Calu3 (cell line): ENCODE measurements around the gene RELCH. TPM values are rescaled to one million over a fixed set of nuclear protein-coding genes. Genes with fewer than 3 reads are reported as not detected.

ENCODE experiments used
- BruUV-seq: library from RNA; stranded (reverse); fragments of 400-500 nt; replicated peaks from 2 replicates; lab custom pipeline; 2021; lab: Mats Ljungman, UMichigan
- CTCF ChIA-PET: fragments of 300-600 bp; sonication (Branson Sonifier 250); formaldehyde crosslinking; loops from one replicate; lab custom pipeline; 2022; ENCODE audit warnings: antibody characterized with exemption; lab: Charles Lee
- DNase-seq: peaks from one replicate; pipeline ENCODE4 v3.0.0; 2022
- H3K27ac Mint-ChIP-seq: one replicate; pipeline ENCODE4 v1.8.0; 2022; ENCODE audit warnings: mixed read lengths; ENCODE audit not compliant: unreplicated experiment
- H3K27me3 Mint-ChIP-seq: one replicate; pipeline ENCODE4 v1.8.0; 2022; ENCODE audit warnings: mixed read lengths; ENCODE audit not compliant: unreplicated experiment
- H3K36me3 Mint-ChIP-seq: one replicate; pipeline ENCODE4 v1.8.0; 2022; ENCODE audit warnings: mild to moderate bottlenecking, moderate library complexity, mixed read lengths; ENCODE audit not compliant: insufficient read depth, unreplicated experiment
- H3K4me1 Mint-ChIP-seq: one replicate; pipeline ENCODE4 v1.8.0; 2022; ENCODE audit warnings: mild to moderate bottlenecking, low read depth, mixed read lengths; ENCODE audit not compliant: unreplicated experiment
- H3K4me3 Mint-ChIP-seq: one replicate; pipeline ENCODE4 v1.8.0; 2022; ENCODE audit warnings: mild to moderate bottlenecking, low read depth, moderate library complexity, mixed read lengths; ENCODE audit not compliant: unreplicated experiment
- H3K9me3 Mint-ChIP-seq: one replicate; pipeline ENCODE4 v1.8.0; 2022; ENCODE audit warnings: low read depth, mixed read lengths; ENCODE audit not compliant: unreplicated experiment
- CTCF ChIP-seq: fragments of 200-600 bp; IDR thresholded peaks from one replicate; pipeline ENCODE4 v1.8.0; 2022; ENCODE audit warnings: antibody characterized with exemption; ENCODE audit not compliant: unreplicated experiment
- intact Hi-C: fragments of 100-400 bp; cut with micrococcal nuclease; formaldehyde crosslinking; loops from one replicate; pipeline ENCODE4 v1.10.0; 2022; ENCODE audit not compliant: unreplicated experiment
- total RNA-seq: library from RNA; stranded (reverse); gene quantifications from 2 replicates; pipeline ENCODE4 v1.2.3, GENCODE V29; 2022

Gene RELCH
- total RNA-seq, 1 experiment from 2014 or later: 54.5 TPM

- Mint-ChIP-seq H3K36me3 (peaks cover 15% of the 10 kb centered on the region), H3K27me3 (no peaks in the 10 kb centered on the region), H3K4me3 (no peak overlapping the region), H3K27ac (no peak overlapping the region), H3K4me1 (peaks cover 8% of the 10 kb centered on the region), H3K9me3 (no peaks in the 10 kb centered on the region)
- no peak for DNase-seq
- intact Hi-C loops: no loop called here
- no peak for TF ChIP-seq CTCF
- CTCF ChIA-PET: interaction anchor here (0.6 to 0.7 kb wide), 2 partner anchors 10 to 1810 kb away, joined by 3 read pairs; no protein-coding TSS in a partner anchor
- BruUV-seq: no TSS peak
Observed at GRCh38 chr18:62279561-62279960, 92.5 kb downstream of the RELCH start.

GRCh38 chr18:62280058-62280457 is 93.0 kb downstream of the RELCH start:
- intact Hi-C loops: no loop called here
- H3K4me1 Mint-ChIP-seq: peaks cover 8% of the 10 kb centered on the region
- TF ChIP-seq CTCF: no peak
- no TSS peak for BruUV-seq
- no peak overlapping the region for H3K27ac Mint-ChIP-seq
- H3K4me3 Mint-ChIP-seq: no peak overlapping the region
- no peak for DNase-seq
- no peaks in the 10 kb centered on the region for H3K9me3 Mint-ChIP-seq
- H3K36me3 Mint-ChIP-seq: peaks cover 15% of the 10 kb centered on the region
- CTCF ChIA-PET: interaction anchor here (0.6 kb wide), 1 partner anchor 1810 kb away, joined by 3 read pairs; no protein-coding TSS in a partner anchor
- no peaks in the 10 kb centered on the region for H3K27me3 Mint-ChIP-seq

GRCh38 chr18:62280786-62281185 is 93.7 kb downstream of the RELCH start:
- H3K27ac Mint-ChIP-seq: no peak overlapping the region
- peaks cover 14% of the 10 kb centered on the region for H3K4me1 Mint-ChIP-seq
- no TSS peak for BruUV-seq
- H3K4me3 Mint-ChIP-seq: no peak overlapping the region
- no peaks in the 10 kb centered on the region for H3K9me3 Mint-ChIP-seq
- intact Hi-C loops: no loop called here
- peaks cover 15% of the 10 kb centered on the region for H3K36me3 Mint-ChIP-seq
- CTCF ChIA-PET: no interaction called here
- no peaks in the 10 kb centered on the region for H3K27me3 Mint-ChIP-seq
- no peak for DNase-seq
- TF ChIP-seq CTCF: no peak

GRCh38 chr18:62281684-62282083 is 94.6 kb downstream of the RELCH start:
- H3K4me3 Mint-ChIP-seq: no peak overlapping the region
- peaks cover 15% of the 10 kb centered on the region for H3K4me1 Mint-ChIP-seq
- no peaks in the 10 kb centered on the region for H3K9me3 Mint-ChIP-seq
- no peak overlapping the region for H3K27ac Mint-ChIP-seq
- no peaks in the 10 kb centered on the region for H3K27me3 Mint-ChIP-seq
- H3K36me3 Mint-ChIP-seq: peaks cover 15% of the 10 kb centered on the region
- DNase-seq: no peak
- intact Hi-C loops: no loop called here
- TF ChIP-seq CTCF: no peak
- CTCF ChIA-PET: no interaction called here
- BruUV-seq: no TSS peak
